HG02623 (cell line): ENCODE results near the gene KBTBD2.
"Not testable (repeated sequence)": the region's sequence is repeated elsewhere in the genome, so short reads cannot be mapped to it uniquely, and the experiment has no call there.

ENCODE experiments used
- ATAC-seq: cut with Tn5 transposase; IDR thresholded peaks from one replicate; pipeline ENCODE4 v1.9.1; 2021; ENCODE audit warnings: moderate library complexity; ENCODE audit not compliant: unreplicated experiment

Gene KBTBD2

GRCh38 chr7:32857063-32857462 lies 34.5 kb downstream of the KBTBD2 start:
- not testable (repeated sequence) for ATAC-seq

- ATAC-seq = not testable (repeated sequence)
Observed at GRCh38 chr7:32855837-32856775, 35.5 kb downstream of the KBTBD2 start.

- ATAC-seq = not testable (repeated sequence)
Observed at GRCh38 chr7:32850654-32851053, 40.9 kb downstream of the KBTBD2 start.

GRCh38 chr7:32848655-32849054 lies 42.9 kb downstream of the KBTBD2 start:
- ATAC-seq = not testable (repeated sequence)

- ATAC-seq = peak; percentile 100
Observed at GRCh38 chr7:32846630-32847225, 44.8 kb downstream of the KBTBD2 start.

GRCh38 chr7:32844748-32845147 lies 46.8 kb downstream of the KBTBD2 start:
- not testable (repeated sequence) for ATAC-seq

GRCh38 chr7:32843763-32844162 lies 47.8 kb downstream of the KBTBD2 start:
- not testable (repeated sequence) for ATAC-seq

- ATAC-seq = not testable (repeated sequence)
Observed at GRCh38 chr7:32839846-32840245, 51.7 kb downstream of the KBTBD2 start.

- ATAC-seq = peak; percentile 75
Observed at GRCh38 chr7:32828996-32829752, 62.4 kb downstream of the KBTBD2 start.
